WERI-Rb-1 (cell line): ENCODE results near the gene EPHA4.

ENCODE experiments used
- DNase-seq: peaks from one replicate; pipeline ENCODE4 v3.0.0-alpha.2; 2020
- H3K27ac ChIP-seq: fragments of 250-450 bp; sonication (Bioruptor Pico); 2 replicates; pipeline ENCODE4 v1.5.1; 2020; ENCODE audit warnings: mild to moderate bottlenecking, moderate library complexity
- H3K27me3 ChIP-seq: fragments of 250-450 bp; sonication (Bioruptor Pico); 2 replicates; pipeline ENCODE4 v1.5.1; 2021; ENCODE audit warnings: mild to moderate bottlenecking, low read depth, moderate library complexity; ENCODE audit not compliant: insufficient read depth, severe bottlenecking
- H3K36me3 ChIP-seq: fragments of 250-450 bp; sonication (Bioruptor Pico); 2 replicates; pipeline ENCODE4 v1.5.1; 2020; ENCODE audit warnings: mild to moderate bottlenecking, moderate library complexity
- H3K4me3 ChIP-seq: 2 replicates; pipeline ENCODE4 v1.5.1; 2011; ENCODE audit warnings: low read depth, mild to moderate bottlenecking, control low read depth, low read length
- H3K9me3 ChIP-seq: fragments of 250-450 bp; sonication (Bioruptor Pico); 2 replicates; pipeline ENCODE4 v1.5.1; 2021; ENCODE audit warnings: mild to moderate bottlenecking, moderate library complexity; ENCODE audit not compliant: severe bottlenecking
- CTCF ChIP-seq: IDR thresholded peaks from 2 replicates; pipeline ENCODE4 v1.5.1; 2011; ENCODE audit warnings: low read depth, mild to moderate bottlenecking, control low read depth, inconsistent platforms, low read length

EPHA4 gene

GRCh38 chr2:221488136-221488807 is 83.8 kb downstream of the EPHA4 start:
- H3K27ac ChIP-seq: no peak overlapping the region
- no peak overlapping the region for H3K4me3 ChIP-seq
- no peaks in the 10 kb centered on the region for H3K9me3 ChIP-seq
- TF ChIP-seq CTCF: no peak
- DNase-seq: no peak
- H3K36me3 ChIP-seq: no peaks in the 10 kb centered on the region
- H3K27me3 ChIP-seq: no peaks in the 10 kb centered on the region

- TF ChIP-seq CTCF: no peak
- no peak overlapping the region for H3K4me3 ChIP-seq
These were observed 86.0 kb downstream of the EPHA4 start for GRCh38 chr2:221486106-221486505.

GRCh38 chr2:221485503-221485870 is 86.6 kb downstream of the EPHA4 start:
- Histone ChIP-seq H3K36me3 (no peaks in the 10 kb centered on the region), H3K27ac (no peak overlapping the region), H3K27me3 (no peaks in the 10 kb centered on the region), H3K9me3 (no peaks in the 10 kb centered on the region), H3K4me3 (no peak overlapping the region)
- no peak for DNase-seq
- TF ChIP-seq CTCF: no peak

More at GRCh38 chr2:221486106-221486505, 86.0 kb downstream of the EPHA4 start:
- no peak overlapping the region for H3K27ac ChIP-seq
- no peak for DNase-seq
- no peaks in the 10 kb centered on the region for H3K27me3 ChIP-seq
- H3K9me3 ChIP-seq: no peaks in the 10 kb centered on the region
- H3K36me3 ChIP-seq: no peaks in the 10 kb centered on the region

- no peaks in the 10 kb centered on the region for H3K27me3 ChIP-seq
- DNase-seq: no peak
- no peak overlapping the region for H3K27ac ChIP-seq
- TF ChIP-seq CTCF: no peak
- H3K36me3 ChIP-seq: no peaks in the 10 kb centered on the region
- H3K9me3 ChIP-seq: no peaks in the 10 kb centered on the region
- no peak overlapping the region for H3K4me3 ChIP-seq
These were observed 87.2 kb downstream of the EPHA4 start for GRCh38 chr2:221484761-221485502.

GRCh38 chr2:221482666-221483455 is 89.2 kb downstream of the EPHA4 start:
- Histone ChIP-seq H3K9me3 (no peaks in the 10 kb centered on the region), H3K27me3 (no peaks in the 10 kb centered on the region), H3K27ac (no peak overlapping the region), H3K36me3 (no peaks in the 10 kb centered on the region), H3K4me3 (no peak overlapping the region)
- no peak for DNase-seq
- TF ChIP-seq CTCF: no peak
